Thoracic aorta (tissue), 2 donors: ENCODE measurements around the gene ANKRD6. TPM values are rescaled to one million over a fixed set of nuclear protein-coding genes. Genes with fewer than 3 reads are reported as not detected.

ENCODE experiments used
- ATAC-seq: fragments of 150-250 bp; one replicate; pipeline ENCODE4 v1.8.0; 2017; ENCODE audit warnings: low read depth; ENCODE audit not compliant: insufficient number of reproducible peaks, low FRiP score
- DNase-seq: peaks from one replicate; pipeline ENCODE4 v3.0.0-alpha.2; 2020; ENCODE audit warnings: low spot score
- H3K27ac ChIP-seq, 2 donors: fragments of 200-600 bp; sonication (generic); 1 replicate in 1 of 2; 2 replicates in 1 of 2; pipeline ENCODE4 v1.5.1; 2016; ENCODE audit warnings: mild to moderate bottlenecking in 2 of 2, moderate library complexity in 2 of 2
- H3K27me3 ChIP-seq: fragments of 200-600 bp; sonication (generic); replicated peaks from 2 replicates; pipeline ENCODE4 v1.6.0; 2016; ENCODE audit warnings: mild to moderate bottlenecking; ENCODE audit not compliant: insufficient read depth
- H3K36me3 ChIP-seq: fragments of 200-600 bp; sonication (generic); one replicate; pipeline ENCODE4 v1.5.1; 2016
- H3K4me1 ChIP-seq, 2 donors: fragments of 200-600 bp; sonication (generic); 1 replicate in 1 of 2; 2 replicates in 1 of 2; pipeline versions ENCODE4 v1.5.1 to v1.6.0; 2016; ENCODE audit warnings: low read depth in 2 of 2, mild to moderate bottlenecking in 1 of 2; ENCODE audit not compliant: control insufficient read depth in 1 of 2
- H3K4me3 ChIP-seq: fragments of 200-600 bp; sonication (generic); 2 replicates; pipeline ENCODE4 v1.5.1; 2016; ENCODE audit warnings: mild to moderate bottlenecking
- H3K9me3 ChIP-seq: fragments of 200-600 bp; sonication (generic); 2 replicates; pipeline ENCODE4 v1.5.1; 2016
- CTCF ChIP-seq: fragments of 200-600 bp; sonication (generic); IDR thresholded peaks from one replicate; pipeline ENCODE4 v1.5.1; 2019; ENCODE audit warnings: antibody characterized with exemption
- total RNA-seq, 2 donors: library from RNA; depleted of rRNA; stranded (reverse); fragments of >200 nt; gene quantifications; one replicate each; pipeline versions ENCODE4 v1.1.0 to v1.2.3, GENCODE V29; 2016

The ANKRD6 gene
- total RNA-seq, 2 donors from 2014 or later = 35.3 to 91.9 TPM

GRCh38 chr6:89657445-89658158 is 224.7 kb downstream of the ANKRD6 start:
- no peaks in the 10 kb centered on the region for H3K27me3 ChIP-seq

GRCh38 chr6:89660981-89661380 is 228.0 kb downstream of the ANKRD6 start:
- ATAC-seq = no peak
- no peak overlapping the region for H3K4me3 ChIP-seq
- H3K4me1 ChIP-seq = no peaks in the 10 kb centered on the region
- no peaks in the 10 kb centered on the region for H3K9me3 ChIP-seq
- DNase-seq = no peak
- no peak overlapping the region for H3K27ac ChIP-seq
- peaks cover 37% of the 10 kb centered on the region for H3K36me3 ChIP-seq
- no peak for TF ChIP-seq CTCF
- no peaks in the 10 kb centered on the region for H3K27me3 ChIP-seq

More at GRCh38 chr6:89657445-89658158, 224.7 kb downstream of the ANKRD6 start:
- Histone ChIP-seq H3K4me3 (no peak overlapping the region), H3K27ac (no peak overlapping the region), H3K9me3 (no peaks in the 10 kb centered on the region), H3K36me3 (peaks cover 37% of the 10 kb centered on the region), H3K4me1 (no peaks in the 10 kb centered on the region)
- TF ChIP-seq CTCF = no peak
- ATAC-seq (no peak), DNase-seq (no peak)

- TF ChIP-seq CTCF = no peak
- Histone ChIP-seq H3K27me3 (no peaks in the 10 kb centered on the region), H3K27ac (no peak overlapping the region), H3K4me3 (no peak overlapping the region), H3K4me1 (no peaks in the 10 kb centered on the region), H3K36me3 (peaks cover 34% of the 10 kb centered on the region), H3K9me3 (no peaks in the 10 kb centered on the region)
- ATAC-seq (no peak), DNase-seq (no peak)
Measured at GRCh38 chr6:89661559-89661958, 228.6 kb downstream of the ANKRD6 start.

GRCh38 chr6:89662659-89663223 is 229.8 kb downstream of the ANKRD6 start:
- H3K27me3 ChIP-seq = no peaks in the 10 kb centered on the region
- TF ChIP-seq CTCF = no peak
- ATAC-seq (no peak), DNase-seq (no peak)
- no peaks in the 10 kb centered on the region for H3K9me3 ChIP-seq
- no peak overlapping the region for H3K4me3 ChIP-seq
- H3K36me3 ChIP-seq = peaks cover 31% of the 10 kb centered on the region
- H3K27ac ChIP-seq = no peak overlapping the region
- H3K4me1 ChIP-seq = peaks cover under 1 to 7% of the 10 kb centered on the region in 2 donors

GRCh38 chr6:89667872-89668556 is 235.1 kb downstream of the ANKRD6 start:
- Histone ChIP-seq H3K9me3 (no peaks in the 10 kb centered on the region), H3K27ac (peak overlapping the region; percentile 21 to 35)
- ATAC-seq = no peak

More at GRCh38 chr6:89667872-89668556, 235.1 kb downstream of the ANKRD6 start:
- H3K36me3 ChIP-seq = peaks cover 11% of the 10 kb centered on the region
- TF ChIP-seq CTCF = no peak
- DNase-seq = no peak
- no peaks in the 10 kb centered on the region for H3K27me3 ChIP-seq
- peaks cover 6 to 37% of the 10 kb centered on the region in 2 donors for H3K4me1 ChIP-seq
- no peak overlapping the region for H3K4me3 ChIP-seq
